Effector CD4-positive, alpha-beta T cell (primary cell): Measurements from ENCODE around the gene AKAP13.
"Not testable (repeated sequence)": the region's sequence is repeated elsewhere in the genome, so short reads cannot be mapped to it uniquely, and the experiment has no call there.

ENCODE experiments used
- DNase-seq: peaks from one replicate; pipeline ENCODE4 v3.0.0-alpha.2; 2020

The AKAP13 gene

DNA sequence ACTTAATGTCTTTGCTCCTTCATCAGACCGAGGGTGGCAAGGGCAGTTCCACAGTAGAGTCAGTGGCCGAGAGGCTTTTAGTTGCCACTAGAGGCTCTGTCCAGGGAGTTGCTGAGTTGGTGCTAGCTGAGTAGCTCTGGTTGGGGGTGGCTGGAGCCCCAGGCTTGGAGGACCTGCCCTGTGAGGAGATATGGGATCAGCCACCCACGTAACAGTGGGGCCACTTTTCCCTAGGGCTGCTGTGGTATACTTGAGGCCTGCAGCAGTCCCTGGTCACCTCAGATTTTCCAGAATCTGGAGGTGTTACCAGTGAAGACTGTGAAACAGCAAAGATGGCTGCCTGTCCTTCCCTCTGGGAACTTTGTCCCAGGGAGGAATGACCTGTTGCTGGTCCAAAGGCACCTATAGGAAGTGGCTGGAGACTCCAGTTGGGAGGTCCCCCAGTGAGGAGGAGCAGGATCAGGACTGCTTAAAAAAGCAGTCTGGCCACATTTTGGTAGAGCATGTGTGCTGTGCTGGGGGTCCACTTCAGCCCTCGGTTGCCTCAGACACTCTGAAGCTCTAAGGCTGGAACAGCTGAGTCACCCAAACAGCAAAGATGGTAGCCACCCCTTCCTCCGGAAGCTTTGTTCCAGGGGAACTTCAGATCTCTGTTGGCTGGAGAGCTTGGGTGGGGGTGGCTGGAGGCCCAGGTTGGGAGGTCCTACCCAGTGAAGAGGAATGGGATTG lies 72.9 kb downstream of the AKAP13 start:
- no peak for DNase-seq

DNA sequence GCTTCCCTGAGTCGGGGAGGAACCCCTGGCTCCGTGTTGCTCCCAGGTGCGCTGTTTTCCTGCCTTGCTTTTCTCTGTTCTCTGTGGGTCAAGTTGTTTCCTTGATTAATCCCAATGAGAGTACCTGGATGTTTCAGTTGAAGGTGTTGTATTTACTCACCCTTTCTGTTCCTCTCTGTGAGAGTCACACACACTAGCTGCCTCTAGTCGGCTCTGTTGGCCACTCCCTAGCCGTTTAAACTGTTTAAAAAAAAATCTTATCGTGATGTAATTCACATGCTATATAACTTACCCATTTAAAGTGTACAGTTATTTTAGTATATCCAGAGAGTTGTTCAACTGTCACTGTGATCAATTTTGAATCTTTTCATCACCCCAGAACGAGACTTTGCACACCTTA lies 74.0 kb downstream of the AKAP13 start:
- no peak for DNase-seq

DNA sequence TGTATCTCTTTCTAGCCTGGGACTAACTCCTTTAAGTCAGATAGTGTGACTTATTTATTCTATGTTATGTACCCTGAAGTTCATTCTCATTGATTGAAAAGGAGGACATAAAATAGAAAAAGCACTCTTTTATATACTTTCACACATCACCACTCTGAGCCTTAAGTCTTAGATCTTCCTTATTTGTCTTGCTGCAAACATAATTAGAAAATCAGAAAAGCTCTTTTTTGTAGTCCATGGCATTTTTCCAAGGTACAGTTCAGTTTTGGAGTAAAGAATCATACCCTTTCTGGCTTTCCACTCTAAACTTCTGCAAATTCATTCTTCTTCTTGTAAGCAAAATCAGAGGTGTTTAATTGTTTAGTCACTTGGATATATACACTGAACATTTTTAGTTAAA lies 75.5 kb downstream of the AKAP13 start:
- DNase-seq: no peak

DNA sequence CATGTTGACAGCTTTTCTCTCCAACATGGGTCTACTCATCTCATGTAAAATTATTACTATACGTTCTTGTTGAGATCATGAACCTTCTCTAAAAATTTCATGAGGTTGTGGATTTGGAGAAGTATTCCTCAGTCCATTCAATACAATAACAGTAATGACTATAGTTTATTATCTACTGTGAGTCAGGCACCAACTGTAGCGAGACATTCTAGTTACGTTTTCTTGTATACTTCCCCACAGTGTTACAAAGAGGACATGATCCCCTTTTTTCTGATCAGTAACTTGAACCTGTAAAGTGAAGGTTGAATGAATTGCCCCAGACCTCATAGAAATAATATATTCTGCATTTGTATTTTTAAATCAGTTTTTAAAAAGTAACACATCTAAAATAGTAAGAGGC lies 76.4 kb downstream of the AKAP13 start:
- no peak for DNase-seq

DNA sequence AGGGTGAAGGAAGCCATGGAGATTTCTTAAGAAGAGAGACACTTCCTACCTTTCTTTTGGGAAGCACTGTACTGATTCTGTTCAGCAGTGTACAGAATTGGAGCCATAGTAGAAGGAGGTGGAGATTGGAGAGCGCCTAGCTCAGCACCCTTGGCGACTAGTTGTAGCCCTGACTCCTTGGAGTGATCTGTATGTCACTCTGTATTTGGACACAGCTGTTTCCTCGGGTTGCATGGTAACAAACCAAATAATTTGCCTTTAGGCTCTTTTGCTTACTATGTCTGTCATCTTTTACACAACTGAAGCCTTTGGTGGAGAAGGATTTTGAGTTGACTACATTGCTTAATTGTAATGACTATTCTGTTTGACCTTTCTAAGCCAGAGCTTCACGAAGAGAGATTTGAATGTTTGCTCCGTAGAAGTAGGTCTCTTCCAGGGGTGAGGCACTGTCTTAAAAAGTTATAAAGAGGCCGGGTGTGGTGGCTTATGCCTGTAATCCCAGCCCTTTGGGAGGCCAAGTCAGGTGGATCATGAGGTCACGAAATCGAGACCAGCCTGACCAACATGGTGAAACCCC lies 77.1 kb downstream of the AKAP13 start:
- DNase-seq: no peak

DNA sequence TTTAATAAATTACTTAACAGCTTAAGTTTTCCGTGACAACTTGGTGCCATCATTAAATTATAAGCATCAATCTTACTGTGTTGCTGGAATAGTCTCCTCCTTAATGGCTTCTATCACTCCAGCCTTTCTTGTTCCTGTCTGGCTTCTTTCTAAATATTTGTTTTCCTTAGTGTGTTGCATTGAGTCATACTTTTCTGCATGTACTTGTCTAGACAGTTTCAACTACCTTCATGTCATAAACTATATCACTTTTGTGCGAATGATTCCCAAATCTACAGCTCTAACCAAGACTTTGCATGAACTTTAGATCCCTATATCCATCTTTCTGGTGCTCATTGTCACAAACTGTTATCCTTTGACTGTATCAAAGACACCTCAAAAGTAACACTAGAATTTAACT lies 78.4 kb downstream of the AKAP13 start:
- DNase-seq: no peak

DNA sequence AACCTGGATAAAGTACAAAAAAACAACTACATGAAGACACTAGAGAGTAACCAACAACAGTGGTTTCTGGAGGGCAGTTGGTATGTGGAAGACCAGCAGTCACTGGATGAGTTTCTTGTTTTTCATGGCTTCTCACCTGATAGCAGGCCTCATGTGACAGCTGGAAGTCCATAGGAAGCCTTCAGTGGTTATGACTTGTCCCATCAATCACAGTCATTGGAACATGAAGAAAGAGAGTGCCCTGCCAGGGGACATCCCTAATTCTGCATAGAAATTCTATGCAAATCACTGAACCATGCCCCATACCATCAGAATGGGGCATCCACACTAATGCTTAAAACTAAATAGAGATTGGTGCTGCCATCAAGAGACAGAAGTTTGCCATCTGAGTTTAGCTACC lies 81.6 kb downstream of the AKAP13 start:
- DNase-seq: no peak

DNA sequence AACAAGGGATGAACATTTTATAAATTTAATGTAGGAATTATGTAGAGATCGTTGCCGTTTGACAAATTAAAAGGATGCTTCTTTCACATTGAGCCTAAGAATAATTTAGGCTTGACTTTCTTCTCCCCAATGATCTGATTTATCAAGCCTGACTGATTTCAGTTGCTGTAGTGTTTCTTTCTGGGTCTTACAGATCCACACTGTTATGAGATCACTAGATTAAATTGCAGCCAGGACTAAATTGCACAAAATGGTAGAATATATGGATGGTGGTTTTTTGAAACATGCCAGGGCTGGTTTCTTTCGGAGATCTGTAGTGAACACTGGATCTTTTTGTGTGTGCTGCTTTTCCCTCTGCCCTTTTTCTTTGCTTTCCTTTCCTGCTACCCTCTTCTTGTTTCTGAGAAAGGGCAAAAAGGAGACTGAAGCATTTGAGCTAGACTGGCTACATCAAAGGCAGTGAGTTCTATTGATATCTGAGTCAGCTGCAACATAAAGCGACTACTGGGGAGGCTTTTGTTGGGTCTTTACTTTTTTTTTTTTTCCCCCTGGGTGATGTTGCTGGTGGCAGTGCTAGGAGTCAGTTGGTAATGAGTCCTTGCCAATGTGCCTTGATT lies 83.0 kb downstream of the AKAP13 start:
- DNase-seq: no peak

DNA sequence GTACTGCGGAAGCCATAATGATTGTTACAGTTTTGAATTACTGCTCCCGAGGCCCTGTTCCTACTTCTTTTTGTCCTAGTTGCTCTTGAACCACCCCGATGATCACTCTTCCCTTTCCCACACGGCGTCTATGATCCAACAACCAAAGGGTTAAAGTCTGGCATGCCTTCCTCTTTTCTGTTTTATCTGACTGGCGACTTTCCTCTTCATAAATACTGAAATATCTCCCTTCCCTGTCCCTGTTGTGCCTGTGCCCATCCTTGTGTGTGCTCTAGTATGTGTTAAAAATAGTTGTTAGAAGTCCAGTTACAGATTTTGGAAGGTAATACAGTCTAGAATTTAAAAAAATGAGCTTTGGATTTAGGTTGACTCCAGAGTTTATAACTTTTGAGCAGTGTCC lies 83.6 kb downstream of the AKAP13 start:
- no peak for DNase-seq

DNA sequence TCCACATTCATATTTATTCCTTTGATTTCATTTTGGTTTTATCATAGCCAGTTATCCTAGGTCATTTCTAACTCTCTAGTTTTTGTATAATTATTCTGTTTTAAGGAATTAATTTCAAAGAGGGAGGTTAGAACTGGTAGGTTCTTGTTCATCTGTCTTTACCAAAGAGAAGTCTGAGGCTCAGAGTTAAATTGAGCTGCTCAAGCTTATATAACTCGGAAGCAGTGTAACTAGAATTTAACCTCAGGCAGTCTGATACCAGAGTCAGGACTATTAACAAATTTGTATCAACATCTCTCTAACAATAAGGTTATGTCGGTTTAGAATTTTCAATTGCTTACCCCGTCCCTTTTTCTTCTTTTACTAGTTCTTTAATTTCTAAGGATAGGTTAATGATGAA lies 84.1 kb downstream of the AKAP13 start:
- DNase-seq: no peak

DNA sequence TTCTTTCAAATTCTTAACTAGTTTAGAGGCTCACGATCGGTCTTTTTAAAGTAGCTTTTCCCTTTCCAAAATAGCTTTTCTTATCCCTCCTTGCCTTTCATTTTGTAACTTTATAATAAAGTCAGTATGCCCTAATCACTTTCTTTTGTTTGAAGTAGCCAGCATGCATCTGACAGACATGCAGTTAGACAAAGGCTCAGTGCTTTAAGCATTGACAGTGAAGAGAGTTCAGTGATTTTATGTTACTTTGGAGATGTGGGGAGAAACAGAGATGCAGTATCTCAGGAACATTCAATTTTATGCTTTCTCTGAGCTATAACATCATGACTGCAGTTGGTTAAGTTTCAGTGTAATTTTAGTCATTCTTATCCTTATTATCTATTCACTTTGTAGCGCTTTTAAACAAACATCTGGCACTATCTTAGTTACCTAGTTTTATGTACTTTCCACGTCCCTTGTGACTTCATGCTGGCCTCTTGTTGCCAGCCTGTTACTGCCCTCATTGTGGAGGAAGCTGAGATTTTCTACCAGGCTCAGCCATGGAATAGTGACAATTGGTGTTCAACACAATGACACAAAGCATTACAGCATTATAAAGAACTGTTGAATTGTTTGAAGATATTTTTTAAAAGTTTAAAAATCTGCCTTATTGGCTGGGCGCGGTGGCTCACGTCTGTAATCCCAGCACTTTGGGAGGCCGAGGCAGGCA lies 90.3 kb downstream of the AKAP13 start:
- no peak for DNase-seq

DNA sequence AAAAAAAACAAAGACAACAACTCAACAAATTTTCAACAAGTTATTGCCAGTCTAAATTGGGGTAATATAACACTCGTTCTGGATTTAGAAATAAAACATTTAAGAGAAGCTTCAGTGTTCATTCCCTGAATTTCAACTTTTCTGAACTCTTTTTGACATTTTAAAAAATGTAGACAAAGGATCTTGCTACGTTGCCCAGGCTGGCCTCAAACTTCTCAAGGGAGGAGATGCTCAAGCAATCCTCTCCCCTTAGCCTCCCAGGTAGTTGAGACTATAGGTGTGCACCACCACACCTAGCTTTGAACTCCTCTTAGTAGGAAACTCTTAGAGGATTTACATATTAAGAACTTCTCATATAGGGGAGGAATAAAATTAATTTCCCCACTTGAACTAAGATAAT lies 91.9 kb downstream of the AKAP13 start:
- DNase-seq: no peak

DNA sequence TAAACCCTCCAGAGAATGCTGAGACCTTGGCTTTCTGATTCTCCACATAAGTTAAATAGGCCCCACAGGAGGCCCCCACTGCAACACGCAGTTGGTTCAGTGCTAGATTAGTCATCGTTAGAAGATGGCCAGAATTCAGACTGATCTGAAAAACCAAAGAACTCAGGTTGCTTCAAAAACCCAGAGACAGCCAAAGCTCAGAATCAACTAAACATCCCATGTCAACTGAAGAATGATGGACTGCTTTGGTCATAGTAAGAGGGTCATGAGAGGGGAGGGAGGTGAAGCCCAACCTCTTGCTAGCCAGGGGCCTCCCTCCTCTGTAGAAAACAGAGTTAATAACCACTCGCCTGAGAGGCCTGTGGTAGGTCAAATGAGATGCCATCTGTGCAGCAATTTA lies 93.1 kb downstream of the AKAP13 start:
- DNase-seq: no peak

DNA sequence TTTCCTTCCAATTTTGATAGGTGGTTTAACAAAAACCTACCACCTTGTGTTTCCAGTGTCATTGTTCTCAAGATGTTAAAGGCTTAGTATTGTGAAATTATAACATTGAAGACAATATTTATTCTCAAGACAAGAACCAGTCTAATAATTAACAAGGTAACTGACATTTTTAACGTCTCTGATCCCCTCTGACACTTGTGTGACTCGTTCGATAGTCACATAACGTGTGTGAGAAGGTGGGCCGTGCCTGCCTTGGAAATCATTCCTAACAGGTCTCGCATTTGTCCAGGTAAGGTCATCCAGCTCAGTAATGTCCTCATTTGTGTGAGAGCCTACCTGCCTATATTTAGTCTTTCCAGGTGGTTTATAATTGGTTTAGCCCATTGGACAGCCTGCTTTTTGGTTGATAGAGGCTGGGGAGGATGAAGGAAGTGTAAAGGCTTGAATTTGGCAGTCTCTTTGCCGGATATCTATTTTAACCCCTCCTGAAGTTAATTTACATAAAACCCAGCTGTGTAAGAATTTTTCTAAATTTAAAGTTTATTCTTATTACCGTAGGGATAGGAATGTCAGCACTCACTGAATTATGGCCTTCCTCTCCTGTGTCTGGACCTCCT lies 94.4 kb downstream of the AKAP13 start:
- DNase-seq: no peak

DNA sequence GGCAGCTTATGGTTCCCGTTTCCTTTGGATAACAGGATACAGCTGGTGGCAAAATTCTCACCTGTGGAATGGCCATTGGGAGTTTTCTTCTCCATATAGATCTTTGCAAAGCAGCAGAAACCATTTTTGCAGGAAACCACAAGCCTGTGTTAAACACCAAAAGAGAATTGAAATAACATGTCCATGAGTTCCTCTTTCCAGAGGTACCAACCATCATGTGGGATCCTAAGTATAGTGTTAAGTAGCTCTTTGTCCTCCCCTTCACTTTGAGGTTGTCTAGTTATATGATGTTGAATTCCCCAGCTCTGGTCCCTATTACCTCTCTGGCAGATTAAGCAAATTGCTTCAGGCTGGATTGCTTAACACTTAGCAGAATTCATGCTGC lies 94.9 kb downstream of the AKAP13 start:
- DNase-seq: no peak

DNA sequence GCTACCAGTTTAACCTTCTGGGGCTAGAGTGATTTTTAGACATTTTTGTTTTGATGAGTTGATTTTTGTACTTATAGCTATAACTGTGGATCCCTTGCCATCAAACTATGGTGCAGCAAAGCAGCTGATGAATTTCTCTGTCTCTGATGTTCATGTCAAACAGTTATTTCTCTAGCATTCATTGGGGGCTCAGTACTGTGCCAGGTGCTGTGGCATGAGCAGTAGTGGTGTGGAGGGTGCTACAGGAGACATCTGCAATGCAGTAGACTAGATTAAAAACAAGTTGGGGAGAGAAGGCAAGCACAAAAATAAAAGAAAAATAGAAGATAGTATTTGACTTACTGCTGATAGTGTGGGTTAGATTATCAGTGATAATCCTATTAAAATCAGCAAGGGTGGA lies 95.3 kb downstream of the AKAP13 start:
- no peak for DNase-seq

DNA sequence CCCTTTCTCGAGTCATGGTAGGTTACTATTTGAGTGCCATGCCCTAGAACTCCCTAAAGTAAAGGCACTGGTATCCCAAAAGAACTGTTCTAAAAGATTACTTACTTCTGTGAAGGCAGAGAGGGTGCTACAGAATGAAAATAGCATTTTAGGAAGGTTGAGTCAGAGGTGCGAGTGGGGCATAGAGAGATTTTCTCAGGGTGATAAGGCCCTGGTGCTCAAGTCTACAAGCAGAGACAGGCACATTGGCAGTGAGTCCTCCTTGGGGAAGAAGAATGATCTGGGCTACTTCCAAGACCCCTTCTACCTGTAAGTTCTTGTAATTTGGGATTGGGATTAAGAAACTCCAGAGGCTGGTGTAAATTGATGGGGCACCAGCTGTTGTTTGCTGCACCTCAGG lies 96.7 kb downstream of the AKAP13 start:
- no peak for DNase-seq

DNA sequence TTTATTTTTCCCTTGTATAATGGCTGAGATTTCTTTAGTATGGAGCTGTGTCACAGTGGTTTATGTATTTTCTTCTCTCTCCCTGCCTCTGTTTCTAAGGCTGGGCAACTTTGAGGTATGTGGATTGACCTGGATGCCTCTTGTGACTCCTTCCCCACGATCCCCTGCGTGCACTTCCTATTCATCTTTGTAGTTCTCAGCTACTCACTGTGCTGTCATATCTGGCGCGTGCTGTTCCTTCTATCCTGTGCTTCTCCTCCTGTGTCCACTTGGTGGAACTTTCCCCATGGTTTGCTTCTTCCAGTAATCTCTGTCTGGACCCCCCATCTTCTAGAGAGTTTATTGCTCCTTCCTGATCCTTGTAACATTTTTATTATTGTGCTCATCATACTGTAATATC lies 97.3 kb downstream of the AKAP13 start:
- DNase-seq: no peak

DNA sequence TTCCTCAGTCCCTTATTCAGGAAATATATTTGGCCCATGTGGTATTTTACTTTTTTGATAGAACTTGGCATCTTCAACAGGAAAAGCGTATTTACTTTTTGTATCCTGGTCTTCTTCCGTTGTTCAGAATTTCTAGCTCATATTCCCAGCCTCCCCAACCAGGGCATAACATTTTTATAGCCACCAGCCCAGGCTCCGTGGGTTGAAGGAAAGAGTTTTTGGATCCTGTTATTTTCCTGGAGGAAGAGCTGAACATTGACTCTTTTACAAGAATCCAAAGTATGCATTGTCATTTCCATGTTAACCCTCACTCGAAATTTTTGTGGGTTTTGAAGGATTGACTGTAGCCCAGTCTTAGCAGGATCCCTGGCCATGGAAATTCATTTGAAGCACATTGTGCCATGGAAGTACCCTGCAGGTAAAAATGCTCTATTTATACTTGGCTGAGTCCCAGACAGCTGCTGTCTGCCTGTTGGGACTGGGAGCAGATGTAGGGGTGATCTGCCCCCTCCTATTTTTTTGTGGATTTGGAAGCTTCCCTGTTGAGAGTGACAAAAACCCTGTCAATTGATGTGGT lies 98.8 kb downstream of the AKAP13 start:
- no peak for DNase-seq

DNA sequence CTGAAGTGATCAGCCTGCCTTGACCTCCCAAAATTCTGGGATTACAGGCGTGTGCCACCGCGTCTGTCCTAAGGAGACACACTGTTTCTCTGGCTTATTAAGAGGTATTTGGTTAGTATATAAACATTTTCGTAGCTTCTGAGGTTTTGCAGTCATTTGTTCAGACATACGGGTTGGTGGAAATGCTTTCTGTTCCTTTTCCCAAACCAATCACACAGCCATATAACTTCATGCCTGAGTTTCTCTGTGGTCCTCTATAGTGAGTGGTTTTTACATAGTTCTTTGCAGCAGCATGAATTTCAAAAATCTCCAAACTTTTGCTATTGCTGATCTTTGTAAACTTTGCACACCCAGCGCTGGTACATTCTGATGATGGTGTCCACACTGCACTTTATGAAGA lies 100.5 kb downstream of the AKAP13 start:
- no peak for DNase-seq

DNA sequence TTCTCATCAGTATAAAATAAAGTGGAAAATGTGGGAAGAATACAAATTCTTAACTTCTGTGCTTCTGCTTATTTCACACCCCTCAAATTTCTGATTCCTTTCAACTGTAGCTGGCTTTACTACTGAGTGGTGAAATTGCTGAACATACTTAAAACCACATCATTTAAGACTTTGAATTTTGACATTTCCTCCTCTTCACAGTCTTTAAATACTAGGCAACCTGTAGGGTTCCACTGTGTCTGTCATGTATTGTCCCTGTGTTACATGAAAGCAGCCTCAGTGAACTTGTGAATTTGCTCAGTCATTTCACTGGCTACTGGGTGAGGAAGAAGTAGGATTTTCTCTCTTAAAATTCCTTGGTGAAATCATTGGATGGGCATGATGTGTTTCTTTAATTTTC lies 101.1 kb downstream of the AKAP13 start:
- not testable (repeated sequence) for DNase-seq

DNA sequence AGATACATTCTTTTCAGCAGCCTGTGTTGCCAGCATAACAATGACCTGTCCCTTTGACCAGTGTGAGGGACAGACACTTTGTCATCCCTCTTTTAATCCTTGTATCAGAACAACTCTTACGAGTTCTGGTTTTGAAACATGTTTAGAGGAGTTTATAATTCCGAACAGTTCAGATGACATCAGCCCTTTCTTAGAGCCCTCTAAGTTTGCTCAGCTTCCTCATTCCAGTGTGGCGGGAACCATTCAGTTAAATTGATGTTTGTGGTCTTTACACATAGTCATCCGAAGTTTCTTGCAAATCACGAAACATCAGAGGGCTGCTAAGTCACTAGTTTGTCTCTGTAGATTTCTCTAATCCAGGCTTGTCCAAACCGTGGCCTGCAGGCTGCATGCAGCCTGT lies 102.5 kb downstream of the AKAP13 start:
- no peak for DNase-seq

DNA sequence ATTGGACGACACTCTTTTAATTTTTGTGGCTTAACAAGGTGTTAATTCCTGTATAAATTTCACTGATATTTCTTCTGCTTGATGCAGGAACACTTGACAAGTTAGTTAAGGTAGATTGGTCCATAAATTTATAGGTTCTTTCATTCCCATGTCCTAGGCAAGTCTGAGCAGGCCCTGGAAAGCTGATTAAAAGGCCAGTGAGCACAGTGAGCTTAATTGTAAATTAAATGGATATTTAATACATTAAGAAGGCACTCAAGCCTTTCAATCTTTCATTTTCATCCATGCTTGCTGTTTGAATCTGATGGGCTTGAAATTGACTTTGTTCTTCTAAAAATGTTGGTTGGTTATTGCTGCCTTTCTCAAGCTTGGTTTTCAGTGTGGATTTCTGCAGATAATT lies 103.6 kb downstream of the AKAP13 start:
- not testable (repeated sequence) for DNase-seq
